PC-3 (cell line): ENCODE measurements around the gene DAP3.

Source experiments
- CTCF ChIP-seq: fragments of 300-600 bp; sonication (generic); conservative IDR thresholded peaks from 2 replicates; pipeline ENCODE4 v1.5.1; 2017; ENCODE audit warnings: antibody characterized with exemption, low read depth, mild to moderate bottlenecking, low read length
- EZH2 ChIP-seq: fragments of 300-600 bp; sonication (generic); IDR thresholded peaks from one replicate; pipeline ENCODE4 v1.6.1; 2017; ENCODE audit warnings: antibody characterized with exemption, mild to moderate bottlenecking, low read length; ENCODE audit not compliant: unreplicated experiment
- EZH2phosphoT487 ChIP-seq: fragments of 300-600 bp; sonication (generic); IDR thresholded peaks from 2 replicates; pipeline ENCODE4 v1.6.1; 2018; ENCODE audit warnings: mild to moderate bottlenecking, antibody characterized with exemption, low read length, borderline replicate concordance

GRCh38 chr1:155657463-155657862 lies 31.4 kb upstream of the DAP3 start:
- TF ChIP-seq CTCF (no peak), EZH2 (no peak), EZH2phosphoT487 (no peak)
